IgD-negative memory B cell (primary cell): Measurements from ENCODE around the gene MRPL22. TPM values are rescaled to one million over a fixed set of nuclear protein-coding genes. Genes with fewer than 3 reads are reported as not detected.
"Not testable (repeated sequence)": the region's sequence is repeated elsewhere in the genome, so short reads cannot be mapped to it uniquely, and the experiment has no call there.

Experiments
- H3K27ac Mint-ChIP-seq, 3 donors: one replicate each; pipeline ENCODE4 v1.8.0; 2020 to 2022; ENCODE audit warnings: mild to moderate bottlenecking in 3 of 3, mixed read lengths in 3 of 3, moderate library complexity in 1 of 3
- H3K27me3 Mint-ChIP-seq: one replicate; pipeline ENCODE4 v1.8.0; 2021; ENCODE audit warnings: mixed read lengths
- H3K36me3 Mint-ChIP-seq: one replicate; pipeline ENCODE4 v1.8.0; 2020; ENCODE audit warnings: mild to moderate bottlenecking, mixed read lengths
- H3K4me1 Mint-ChIP-seq, 3 donors: one replicate each; pipeline ENCODE4 v1.8.0; 2020 to 2022; ENCODE audit warnings: mixed read lengths in 3 of 3, mild to moderate bottlenecking in 1 of 3
- H3K4me3 Mint-ChIP-seq, 4 donors: one replicate each; pipeline ENCODE4 v1.8.0; 2020 to 2022; ENCODE audit warnings: mild to moderate bottlenecking in 4 of 4, mixed read lengths in 4 of 4, moderate library complexity in 3 of 4
- H3K9me3 Mint-ChIP-seq, 3 donors: one replicate each; pipeline ENCODE4 v1.8.0; 2020 to 2021; ENCODE audit warnings: mixed read lengths in 3 of 3, mild to moderate bottlenecking in 1 of 3
- polyA plus RNA-seq: library from polyadenylated mRNA; unstranded; fragments of 300-500 nt; fragmentation: Illumina TruSeq; gene quantifications from one replicate; pipeline ENCODE4 v1.2.3, GENCODE V29; 2021

The MRPL22 gene
- 87.4 TPM for polyA plus RNA-seq

DNA sequence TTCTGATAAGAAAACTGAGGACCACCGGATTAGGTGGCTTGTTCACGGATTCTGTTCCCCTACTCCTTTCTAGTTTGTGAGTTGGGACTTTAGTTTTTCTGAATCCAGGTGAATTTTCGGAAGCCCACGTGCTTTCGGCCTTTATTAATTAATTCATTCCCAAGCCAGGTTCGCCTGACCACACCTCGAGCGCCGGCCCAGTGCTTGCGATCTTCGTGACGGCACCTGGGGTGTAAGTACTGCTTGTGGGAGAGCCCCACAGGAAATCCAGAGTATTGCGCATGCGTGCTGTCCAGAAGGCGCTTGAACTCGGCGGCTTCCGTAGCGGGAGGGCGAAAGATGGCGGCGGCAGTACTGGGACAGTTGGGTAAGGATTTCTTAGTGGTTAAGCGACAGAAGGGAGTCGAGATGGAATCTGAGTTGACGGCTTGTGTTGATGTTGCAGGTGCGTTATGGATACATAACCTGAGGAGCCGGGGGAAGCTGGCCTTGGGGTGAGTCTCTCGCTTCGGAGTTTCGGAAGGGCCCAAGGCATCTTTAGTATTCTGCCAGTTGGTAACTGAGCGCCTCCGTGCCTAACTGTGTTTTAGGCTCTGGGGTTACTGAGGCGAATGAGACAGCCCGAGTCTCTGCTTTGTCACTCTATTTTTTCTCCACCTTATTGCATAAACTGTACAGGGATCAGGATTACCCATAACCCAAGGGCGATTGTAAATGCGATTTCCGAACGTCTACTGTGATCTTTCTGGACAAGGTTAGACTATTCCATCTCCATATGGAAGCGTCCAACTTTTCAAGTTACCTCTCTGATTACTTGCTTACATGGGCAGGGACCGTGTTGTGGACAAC, at the start of gene MRPL22:
MRPL22 (plus strand) TSS at position 302 of the 849 bp plus-strand sequence; CDS start at position 340, 38 bp downstream.
- H3K36me3 Mint-ChIP-seq, result no peaks in the 10 kb centered on the region
- H3K4me1 Mint-ChIP-seq, result peaks cover 25 to 35% (median 30%) of the 10 kb centered on the region in 3 donors
- H3K27ac Mint-ChIP-seq, result peak within 1 kb of the TSS; percentile 97 to 100 (median 98)
- H3K27me3 Mint-ChIP-seq, result peaks cover 2% of the 10 kb centered on the region
- peak within 1 kb of the TSS; percentile 96 to 100 (median 98) for H3K4me3 Mint-ChIP-seq
- no peaks in the 10 kb centered on the region for H3K9me3 Mint-ChIP-seq

GRCh38 chr5:154892369-154892771, 48.5 kb upstream of the MRPL22 start:
- Mint-ChIP-seq H3K9me3 (peaks cover 0 to 2% (median 0%) of the 10 kb centered on the region in 3 donors), H3K4me3 (no peak overlapping the region), H3K4me1 (no peaks in the 10 kb centered on the region), H3K36me3 (peaks cover 22% of the 10 kb centered on the region), H3K27ac (no peak overlapping the region), H3K27me3 (no peaks in the 10 kb centered on the region)

DNA sequence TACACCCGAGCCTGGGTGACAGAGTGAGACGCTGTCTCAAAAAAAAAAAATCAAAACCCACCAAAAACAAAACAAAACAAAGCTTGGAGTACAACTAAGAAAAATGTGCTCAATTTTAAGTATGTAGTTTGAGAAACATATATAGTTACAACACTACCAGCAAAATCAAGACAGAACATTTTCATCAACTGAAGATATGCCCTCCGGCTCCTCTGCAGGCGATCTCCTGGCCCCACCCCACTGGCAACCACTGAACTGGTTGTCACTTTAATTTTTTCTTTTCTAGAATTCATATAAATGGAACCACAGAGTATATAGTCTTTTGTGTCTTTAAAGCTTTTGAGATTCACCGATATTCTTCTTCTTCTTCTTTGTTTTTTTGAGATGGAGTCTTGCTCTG, 47.5 kb upstream of the MRPL22 start:
- Mint-ChIP-seq H3K27me3 (no peaks in the 10 kb centered on the region), H3K4me3 (no peak overlapping the region), H3K36me3 (peaks cover 14% of the 10 kb centered on the region), H3K9me3 (no peaks in the 10 kb centered on the region), H3K4me1 (no peaks in the 10 kb centered on the region), H3K27ac (no peak overlapping the region)

- H3K9me3 Mint-ChIP-seq, result no peaks in the 10 kb centered on the region
- H3K36me3 Mint-ChIP-seq, result peaks cover 9% of the 10 kb centered on the region
- H3K27ac Mint-ChIP-seq, result no peak overlapping the region
- no peak overlapping the region for H3K4me3 Mint-ChIP-seq
- no peaks in the 10 kb centered on the region for H3K4me1 Mint-ChIP-seq
- H3K27me3 Mint-ChIP-seq, result no peaks in the 10 kb centered on the region
Measured at GRCh38 chr5:154895606-154896561, 45.0 kb upstream of the MRPL22 start.

- Mint-ChIP-seq H3K27ac (no peak overlapping the region), H3K27me3 (no peaks in the 10 kb centered on the region), H3K4me3 (no peak overlapping the region), H3K4me1 (no peaks in the 10 kb centered on the region), H3K9me3 (no peaks in the 10 kb centered on the region), H3K36me3 (peaks cover 11% of the 10 kb centered on the region)
Measured at GRCh38 chr5:154896562-154897165, 44.2 kb upstream of the MRPL22 start.

DNA sequence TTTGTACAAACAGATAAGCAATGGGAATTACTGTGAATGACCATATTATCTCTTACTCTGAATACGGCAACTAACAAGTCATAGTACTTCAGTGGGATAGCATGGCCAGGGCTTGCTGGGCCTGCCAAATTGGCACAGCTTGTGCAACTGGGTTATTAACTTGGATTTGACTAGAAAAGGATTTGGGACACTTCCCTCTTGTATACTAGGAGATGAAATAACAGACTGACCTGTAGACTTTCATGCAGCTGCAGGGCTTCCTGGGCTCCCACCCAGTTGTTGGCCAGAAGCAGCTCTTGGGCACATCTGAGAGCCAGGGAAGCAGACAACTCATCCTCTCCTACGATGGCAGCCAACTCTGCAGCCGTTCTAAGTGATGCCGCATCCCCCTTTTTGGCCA, 42.7 kb upstream of the MRPL22 start:
- Mint-ChIP-seq H3K27ac (no peak overlapping the region), H3K27me3 (no peaks in the 10 kb centered on the region), H3K4me1 (no peaks in the 10 kb centered on the region), H3K36me3 (peaks cover 11% of the 10 kb centered on the region), H3K4me3 (no peak overlapping the region), H3K9me3 (no peaks in the 10 kb centered on the region)

- H3K4me3 Mint-ChIP-seq, result no peak overlapping the region
- no peaks in the 10 kb centered on the region for H3K9me3 Mint-ChIP-seq
- no peaks in the 10 kb centered on the region for H3K4me1 Mint-ChIP-seq
- H3K27me3 Mint-ChIP-seq, result no peaks in the 10 kb centered on the region
- peaks cover 6% of the 10 kb centered on the region for H3K36me3 Mint-ChIP-seq
- H3K27ac Mint-ChIP-seq, result no peak overlapping the region
Measured at GRCh38 chr5:154899151-154899816, 41.6 kb upstream of the MRPL22 start.

DNA sequence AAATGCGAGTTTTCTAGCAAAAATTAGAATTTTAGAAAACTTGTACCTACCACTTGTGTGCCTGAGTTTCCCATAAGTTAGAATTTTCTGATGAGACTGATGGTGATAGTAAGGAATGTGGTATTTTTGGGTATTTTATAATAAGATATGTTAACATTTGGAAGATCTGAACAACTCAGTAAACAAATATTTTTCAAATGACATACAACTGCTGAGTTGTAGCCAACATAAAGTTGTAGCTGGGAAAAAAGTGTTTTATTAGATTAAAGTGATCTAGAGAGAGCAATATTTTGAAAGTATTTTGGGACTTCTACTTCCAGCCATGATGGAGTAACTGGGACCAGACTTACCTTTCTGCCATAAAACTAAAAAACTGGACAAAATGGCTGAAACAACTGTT, 40.8 kb upstream of the MRPL22 start:
- no peaks in the 10 kb centered on the region for H3K4me1 Mint-ChIP-seq
- H3K27ac Mint-ChIP-seq, result no peak overlapping the region
- no peak overlapping the region for H3K4me3 Mint-ChIP-seq
- H3K36me3 Mint-ChIP-seq, result peaks cover 6% of the 10 kb centered on the region
- H3K9me3 Mint-ChIP-seq, result no peaks in the 10 kb centered on the region
- no peaks in the 10 kb centered on the region for H3K27me3 Mint-ChIP-seq

- Mint-ChIP-seq H3K4me3 (no peak overlapping the region), H3K36me3 (peaks cover 5% of the 10 kb centered on the region), H3K27ac (no peak overlapping the region), H3K9me3 (no peaks in the 10 kb centered on the region), H3K27me3 (no peaks in the 10 kb centered on the region), H3K4me1 (no peaks in the 10 kb centered on the region)
Measured at GRCh38 chr5:154901276-154901675, 39.6 kb upstream of the MRPL22 start.

GRCh38 chr5:154901913-154902312, 39.0 kb upstream of the MRPL22 start:
- no peaks in the 10 kb centered on the region for H3K4me1 Mint-ChIP-seq
- H3K4me3 Mint-ChIP-seq, result no peak overlapping the region
- no peaks in the 10 kb centered on the region for H3K27me3 Mint-ChIP-seq
- H3K36me3 Mint-ChIP-seq, result peaks cover 5% of the 10 kb centered on the region
- H3K27ac Mint-ChIP-seq, result no peak overlapping the region
- no peaks in the 10 kb centered on the region for H3K9me3 Mint-ChIP-seq

GRCh38 chr5:154905601-154906000, 35.3 kb upstream of the MRPL22 start:
- not testable (repeated sequence) for H3K27me3 Mint-ChIP-seq, H3K9me3 Mint-ChIP-seq, H3K27ac Mint-ChIP-seq, H3K36me3 Mint-ChIP-seq, H3K4me1 Mint-ChIP-seq, H3K4me3 Mint-ChIP-seq

DNA sequence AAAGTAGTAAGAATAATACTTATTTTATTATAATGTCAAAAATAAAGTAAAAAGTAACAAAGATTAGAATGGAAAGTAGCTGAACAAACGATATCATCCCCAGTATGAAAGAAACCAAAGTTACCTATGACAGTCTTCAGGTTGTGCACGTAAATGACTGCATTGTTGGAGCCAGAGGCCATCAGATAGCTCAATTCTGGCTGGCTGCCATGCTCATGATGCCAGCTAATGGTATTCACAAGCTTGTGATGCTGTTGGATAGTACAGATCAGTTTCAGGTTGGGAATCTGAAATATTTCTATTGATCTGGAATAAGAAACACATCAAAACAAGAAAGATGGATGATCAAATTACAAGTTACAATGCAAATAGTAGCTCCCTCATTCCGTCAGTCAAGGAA, 24.0 kb upstream of the MRPL22 start:
- H3K36me3 Mint-ChIP-seq, result peaks cover 7% of the 10 kb centered on the region
- no peaks in the 10 kb centered on the region for H3K9me3 Mint-ChIP-seq
- H3K27me3 Mint-ChIP-seq, result no peaks in the 10 kb centered on the region
- H3K4me3 Mint-ChIP-seq, result no peak overlapping the region
- no peaks in the 10 kb centered on the region for H3K4me1 Mint-ChIP-seq
- H3K27ac Mint-ChIP-seq, result no peak overlapping the region

DNA sequence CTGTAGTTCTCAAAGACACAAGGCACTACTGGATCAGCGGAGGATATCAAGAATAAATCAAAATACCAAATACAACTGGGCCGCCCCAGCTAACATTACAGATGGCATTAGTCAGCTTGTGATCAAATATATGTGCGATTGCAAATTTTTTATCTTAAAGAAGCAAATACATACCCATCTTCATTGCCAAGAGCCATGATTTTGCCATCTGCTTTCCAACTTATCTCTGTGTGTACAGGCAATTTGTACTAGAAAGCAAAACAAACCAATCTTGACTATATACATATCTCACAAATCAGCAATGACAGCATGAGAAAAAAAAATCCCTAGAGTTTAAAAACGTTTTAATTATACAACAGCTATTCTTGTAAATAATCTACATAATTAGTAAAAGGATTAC, 23.1 kb upstream of the MRPL22 start:
- no peak overlapping the region for H3K27ac Mint-ChIP-seq
- H3K27me3 Mint-ChIP-seq, result no peaks in the 10 kb centered on the region
- H3K4me1 Mint-ChIP-seq, result no peaks in the 10 kb centered on the region
- H3K4me3 Mint-ChIP-seq, result no peak overlapping the region
- no peaks in the 10 kb centered on the region for H3K9me3 Mint-ChIP-seq
- peaks cover 7% of the 10 kb centered on the region for H3K36me3 Mint-ChIP-seq

DNA sequence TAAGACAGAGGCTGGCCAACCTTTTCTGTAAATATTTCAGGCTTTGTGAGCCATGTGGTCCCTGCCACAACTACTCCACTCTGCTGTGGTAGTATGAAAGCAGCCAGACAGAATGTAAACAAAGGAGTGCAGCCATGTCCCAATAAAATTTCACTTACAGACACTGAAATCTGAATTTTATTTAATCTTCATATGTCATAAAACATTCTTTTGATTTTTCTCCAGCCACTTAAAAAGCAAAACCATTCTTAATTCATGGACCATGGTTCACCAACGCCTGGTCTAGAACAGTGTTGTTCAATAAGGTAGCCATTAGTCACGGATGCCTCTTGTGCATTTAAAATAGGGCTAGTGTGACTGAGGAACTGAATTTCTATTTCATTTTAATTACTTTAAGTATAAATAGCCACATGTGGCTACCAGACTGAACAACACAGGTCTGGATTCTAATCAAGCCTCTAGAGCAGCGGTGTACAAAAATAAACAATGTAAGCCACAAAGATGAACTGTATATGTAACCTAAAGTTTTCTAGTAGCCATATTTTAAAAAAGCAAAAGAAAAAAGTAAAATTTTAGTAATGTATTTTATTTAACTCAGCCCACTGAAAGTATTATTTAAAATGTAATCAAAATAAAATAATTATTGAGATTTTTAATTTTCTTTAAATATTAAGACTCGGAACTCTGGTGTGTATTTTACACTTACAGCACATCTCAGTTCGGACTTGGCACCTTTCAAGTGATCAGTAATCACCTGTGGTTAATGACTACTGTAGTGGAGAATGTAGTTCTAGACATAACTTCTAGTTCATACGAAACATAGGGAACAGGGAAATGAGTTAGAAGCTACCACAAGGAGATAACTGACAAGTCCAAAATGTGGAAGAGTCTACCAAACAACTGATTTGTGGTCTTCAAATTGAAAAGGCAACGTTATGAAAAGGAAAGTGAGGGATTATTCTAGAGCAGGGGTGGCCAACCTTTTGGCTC, 17.1 kb upstream of the MRPL22 start:
- Mint-ChIP-seq H3K9me3 (no peaks in the 10 kb centered on the region), H3K27ac (no peak overlapping the region), H3K4me3 (no peak overlapping the region), H3K36me3 (peaks cover 4% of the 10 kb centered on the region), H3K27me3 (no peaks in the 10 kb centered on the region), H3K4me1 (no peaks in the 10 kb centered on the region)
